Astrocyte (in vitro differentiated cells and primary cell): ENCODE data around the gene MGMT.

Experiments
- EZH2 ChIP-seq: IDR thresholded peaks from 2 replicates; pipeline ENCODE4 v1.6.1; 2012; ENCODE audit warnings: mild to moderate bottlenecking, low read length, inconsistent platforms; ENCODE audit not compliant: insufficient read depth
- TF ChIP-seq, protein P1 (sequence below): IDR thresholded peaks from 2 replicates; pipeline ENCODE4 v1.5.1; 2011; ENCODE audit warnings: low read depth, mild to moderate bottlenecking, inconsistent platforms, low read length, moderate library complexity; ENCODE audit not compliant: insufficient read depth

- TF ChIP-seq, protein P1, sequence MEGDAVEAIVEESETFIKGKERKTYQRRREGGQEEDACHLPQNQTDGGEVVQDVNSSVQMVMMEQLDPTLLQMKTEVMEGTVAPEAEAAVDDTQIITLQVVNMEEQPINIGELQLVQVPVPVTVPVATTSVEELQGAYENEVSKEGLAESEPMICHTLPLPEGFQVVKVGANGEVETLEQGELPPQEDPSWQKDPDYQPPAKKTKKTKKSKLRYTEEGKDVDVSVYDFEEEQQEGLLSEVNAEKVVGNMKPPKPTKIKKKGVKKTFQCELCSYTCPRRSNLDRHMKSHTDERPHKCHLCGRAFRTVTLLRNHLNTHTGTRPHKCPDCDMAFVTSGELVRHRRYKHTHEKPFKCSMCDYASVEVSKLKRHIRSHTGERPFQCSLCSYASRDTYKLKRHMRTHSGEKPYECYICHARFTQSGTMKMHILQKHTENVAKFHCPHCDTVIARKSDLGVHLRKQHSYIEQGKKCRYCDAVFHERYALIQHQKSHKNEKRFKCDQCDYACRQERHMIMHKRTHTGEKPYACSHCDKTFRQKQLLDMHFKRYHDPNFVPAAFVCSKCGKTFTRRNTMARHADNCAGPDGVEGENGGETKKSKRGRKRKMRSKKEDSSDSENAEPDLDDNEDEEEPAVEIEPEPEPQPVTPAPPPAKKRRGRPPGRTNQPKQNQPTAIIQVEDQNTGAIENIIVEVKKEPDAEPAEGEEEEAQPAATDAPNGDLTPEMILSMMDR = no peak
- TF ChIP-seq EZH2 = no peak
Measured at GRCh38 chr10:129547608-129548007, 80.6 kb downstream of the MGMT start.
